ENCODE results near the gene MPO.

The MPO gene

GRCh38 chr17:58229384-58229783 lies 51.4 kb downstream of the MPO start:
- FAIRE-seq, result no peak

GRCh38 chr17:58228679-58229078 lies 52.1 kb downstream of the MPO start:
- no peak for FAIRE-seq

- no peak for FAIRE-seq
These were observed 53.0 kb downstream of the MPO start for GRCh38 chr17:58227733-58228132.

GRCh38 chr17:58224315-58224714 lies 56.4 kb downstream of the MPO start:
- no peak for FAIRE-seq

Measured in A204.1 (cell line).